ENCODE data around the gene TNFRSF21. TPM values are rescaled to one million over a fixed set of nuclear protein-coding genes. Genes with fewer than 3 reads are reported as not detected.

The TNFRSF21 gene
- total and polyA plus RNA-seq, 10 of the 15 experiments (the other 5 are each of a cell fraction or from before 2014, with no cell fraction given): 0.09 to 1.0 (median 0.27) TPM

DNA sequence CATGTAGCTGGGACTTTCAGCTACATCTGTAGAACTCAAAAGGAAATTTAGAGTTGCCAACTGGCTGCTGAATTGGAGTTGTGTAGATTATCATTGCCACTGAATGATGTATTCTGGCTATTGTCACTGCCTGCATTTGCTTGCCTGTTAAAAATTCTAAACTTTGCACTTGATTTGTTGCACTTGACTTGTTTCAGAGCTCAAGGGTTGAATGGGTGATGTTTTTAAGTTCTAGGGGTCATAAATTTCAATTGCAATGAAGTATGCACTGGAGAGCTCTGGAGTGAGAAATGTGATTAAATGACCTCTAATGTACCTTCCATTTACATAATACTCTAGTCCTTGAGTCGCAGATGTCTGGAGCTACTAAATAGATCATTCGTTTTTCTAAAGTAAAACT, 102.4 kb downstream of the TNFRSF21 start:
- H2AFZ ChIP-seq (ENCODE audit: control insufficient read depth, low read depth, low read length): no peak overlapping the region

GRCh38 chr6:47206626-47207025, 103.1 kb downstream of the TNFRSF21 start:
- no peak overlapping the region for H3K9ac ChIP-seq (ENCODE audit: control insufficient read depth, insufficient read depth, low read length)
- ChIA-PET SMC1A (ENCODE audit: uncharacterized antibody, unreplicated experiment) (interaction anchor here (1.7 kb wide), 1 partner anchor 21 kb away, joined by 4 read pairs; no protein-coding TSS in a partner anchor), POLR2A (no interaction called here), RAD21 (ENCODE audit: unreplicated experiment) (interaction anchor here (1.2 kb wide), 1 partner anchor 18 kb away, joined by 3 read pairs; no protein-coding TSS in a partner anchor), CTCF (no interaction called here)
- H3K9me3 ChIP-seq (replicated peaks; ENCODE audit: control insufficient read depth, insufficient read depth, low read length): no peaks in the 10 kb centered on the region
- no peak overlapping the region for H3K27ac ChIP-seq (ENCODE audit: control insufficient read depth, insufficient read depth)
- H3K36me3 ChIP-seq (ENCODE audit: control insufficient read depth in 2 of 2, insufficient read depth in 2 of 2, low read length in 1 of 2): no peaks in the 10 kb centered on the region
- DNase-seq (ENCODE audit: low read depth, low spot score) (no peak), FAIRE-seq (no peak), ATAC-seq (no peak)
- intact Hi-C loops (cut with micrococcal nuclease; ENCODE audit: unreplicated experiment) (no loop called here), in situ Hi-C loops (cut with MboI) (no loop called here)
- no peak for TF ChIP-seq YY1 (IDR thresholded peaks at IDR 0.05; ENCODE audit: low read depth, low read length)
- TF ChIP-seq NR2F1 (conservative IDR thresholded peaks at IDR 0.05): no peak
- TF ChIP-seq IKZF2 (IDR thresholded peaks at IDR 0.05): no peak
- no peak for TF ChIP-seq EGR1 (IDR thresholded peaks at IDR 0.05; ENCODE audit: borderline replicate concordance in 1 of 2, low read depth in 2 of 2, low read length in 2 of 2)
- no peak for TF ChIP-seq RAD21 (IDR thresholded peaks at IDR 0.05; ENCODE audit: insufficient read depth, low read depth, low read length)
- no peak for TF ChIP-seq SIN3A (IDR thresholded peaks at IDR 0.05; ENCODE audit: low read depth, low read length)
- no peak for TF ChIP-seq MEF2A (IDR thresholded peaks at IDR 0.05; ENCODE audit: insufficient read depth, low read depth, low read length)
- TF ChIP-seq BCL3 (IDR thresholded peaks at IDR 0.05; ENCODE audit: borderline replicate concordance, insufficient read depth, low read depth, low read length, poor library complexity, severe bottlenecking): no peak
- BruUV-seq (replicated peaks): no TSS peak
- no peak overlapping the region for H2AFZ ChIP-seq (ENCODE audit: control insufficient read depth, low read depth, low read length)
- no peaks in the 10 kb centered on the region; a peak in 3 of 4 replicates for H3K27me3 ChIP-seq (replicated peaks in 1 of 2; ENCODE audit: control insufficient read depth in 2 of 2, insufficient read depth in 2 of 2, low read length in 1 of 2)
- H3K4me3 ChIP-seq: no peak overlapping the region
- no peaks in the 10 kb centered on the region for H4K20me1 ChIP-seq (ENCODE audit: control insufficient read depth, insufficient read depth)
- H3K4me1 ChIP-seq (ENCODE audit: control insufficient read depth, insufficient read depth, low read length): peaks cover 20% of the 10 kb centered on the region
- no peaks in the 10 kb centered on the region for H3K79me2 ChIP-seq (ENCODE audit: control insufficient read depth, insufficient read depth, low read length)
- H3K4me2 ChIP-seq (ENCODE audit: control insufficient read depth, insufficient read depth): no peak overlapping the region

More for the DNA sequence above, 102.4 kb downstream of the TNFRSF21 start:
- H3K4me2 ChIP-seq (ENCODE audit: control insufficient read depth, insufficient read depth): no peak overlapping the region
- H3K27me3 ChIP-seq (replicated peaks in 1 of 2; ENCODE audit: control insufficient read depth in 2 of 2, insufficient read depth in 2 of 2, low read length in 1 of 2): no peaks in the 10 kb centered on the region; a peak in 2 of 4 replicates
- ChIA-PET CTCF (no interaction called here), POLR2A (no interaction called here), RAD21 (ENCODE audit: unreplicated experiment) (interaction anchor here (1.2 kb wide), 1 partner anchor 18 kb away, joined by 3 read pairs; no protein-coding TSS in a partner anchor), SMC1A (ENCODE audit: uncharacterized antibody, unreplicated experiment) (interaction anchor here (1.7 kb wide), 1 partner anchor 20 kb away, joined by 4 read pairs; no protein-coding TSS in a partner anchor)
- no TSS peak for BruUV-seq (replicated peaks)
- H3K4me3 ChIP-seq: no peak overlapping the region
- no peaks in the 10 kb centered on the region for H3K9me3 ChIP-seq (replicated peaks; ENCODE audit: control insufficient read depth, insufficient read depth, low read length)
- no peaks in the 10 kb centered on the region for H4K20me1 ChIP-seq (ENCODE audit: control insufficient read depth, insufficient read depth)
- no peak for TF ChIP-seq ASH2L (IDR thresholded peaks at IDR 0.05; ENCODE audit: borderline replicate concordance, low read depth)
- no peak for TF ChIP-seq JUNB (IDR thresholded peaks at IDR 0.05)
- H3K4me1 ChIP-seq (ENCODE audit: control insufficient read depth, insufficient read depth, low read length): peaks cover 20% of the 10 kb centered on the region
- DNase-seq (ENCODE audit: low read depth, low spot score): no peak
- H3K27ac ChIP-seq (ENCODE audit: control insufficient read depth, insufficient read depth): no peak overlapping the region
- in situ Hi-C loops (cut with MboI) (no loop called here), intact Hi-C loops (cut with micrococcal nuclease; ENCODE audit: unreplicated experiment) (no loop called here)
- H3K79me2 ChIP-seq (ENCODE audit: control insufficient read depth, insufficient read depth, low read length): no peaks in the 10 kb centered on the region
- no peaks in the 10 kb centered on the region for H3K36me3 ChIP-seq (ENCODE audit: control insufficient read depth in 2 of 2, insufficient read depth in 2 of 2, low read length in 1 of 2)
- H3K9ac ChIP-seq (ENCODE audit: control insufficient read depth, insufficient read depth, low read length): no peak overlapping the region
- no peak for ATAC-seq
- WGBS (ENCODE audit: insufficient coverage, insufficient replicate concordance, low lambda C conversion rate, missing lambda C conversion rate): 5% methylated on average over 2 of the region's 2 CpGs
- no peak for FAIRE-seq
